Activated CD8-positive, alpha-beta memory T cell treated with anti-CD3 and anti-CD28 coated beads, Interleukin-2, amount 10 ng/mL, durations not matched to agents 7 days and 5 days (primary cell): ENCODE results near the gene UBR3. TPM values are rescaled to one million over a fixed set of nuclear protein-coding genes. Genes with fewer than 3 reads are reported as not detected.
"Not testable (repeated sequence)": the region's sequence is repeated elsewhere in the genome, so short reads cannot be mapped to it uniquely, and the experiment has no call there.

Experiments used
- ATAC-seq: fragments of 150-1000 bp; cut with Tn5 transposase; one replicate; pipeline ENCODE4 v1.10.0; 2021; ENCODE audit warnings: moderate library complexity
- CTCF ChIA-PET: fragments of 350-600 bp; sonication (Branson Sonifier 250); formaldehyde crosslinking; loops from one replicate; lab custom pipeline; 2021; ENCODE audit warnings: antibody characterized with exemption; lab: Charles Lee
- DNase-seq: peaks from one replicate; pipeline ENCODE4 v3.0.0-alpha.2; 2020
- H3K27ac Mint-ChIP-seq: one replicate; pipeline ENCODE4 v1.8.0; 2021; ENCODE audit warnings: mild to moderate bottlenecking, mixed read lengths
- H3K27me3 Mint-ChIP-seq: one replicate; pipeline ENCODE4 v1.8.0; 2021; ENCODE audit warnings: mixed read lengths
- H3K36me3 Mint-ChIP-seq: one replicate; pipeline ENCODE4 v1.8.0; 2021; ENCODE audit warnings: mild to moderate bottlenecking, mixed read lengths
- H3K4me1 Mint-ChIP-seq: one replicate; pipeline ENCODE4 v1.8.0; 2021; ENCODE audit warnings: mixed read lengths
- H3K4me3 Mint-ChIP-seq: one replicate; pipeline ENCODE4 v1.8.0; 2021; ENCODE audit warnings: mild to moderate bottlenecking, moderate library complexity, mixed read lengths
- H3K9me3 Mint-ChIP-seq: one replicate; pipeline ENCODE4 v1.8.0; 2022; ENCODE audit warnings: low read depth, mixed read lengths
- total RNA-seq, 2 experiments: library from RNA; stranded (reverse); gene quantifications; one replicate each; pipeline ENCODE4 v1.2.3, GENCODE V29; 2021

UBR3 gene
- total RNA-seq, 2 experiments from 2014 or later: 21.3 to 23.2 TPM

GRCh38 chr2:169808221-169808620 lies 19.0 kb upstream of the UBR3 start:
- Mint-ChIP-seq H3K27ac (no peak overlapping the region), H3K4me3 (no peak overlapping the region), H3K9me3 (no peaks in the 10 kb centered on the region), H3K4me1 (peaks cover 12% of the 10 kb centered on the region), H3K36me3 (peaks cover 50% of the 10 kb centered on the region), H3K27me3 (no peaks in the 10 kb centered on the region)
- ATAC-seq: no peak
- DNase-seq: no peak
- CTCF ChIA-PET: interaction anchor here (0.8 to 1.5 kb wide), 4 partner anchors 10 to 16 kb away, joined by 3 to 4 read pairs (median 3); partner anchors contain the start of genes METTL5 and SSB

- ATAC-seq (peak; percentile 39), DNase-seq (no peak)
- Mint-ChIP-seq H3K27me3 (no peaks in the 10 kb centered on the region), H3K36me3 (peaks cover 61% of the 10 kb centered on the region), H3K9me3 (no peaks in the 10 kb centered on the region), H3K4me3 (no peak overlapping the region), H3K4me1 (peaks cover 19% of the 10 kb centered on the region), H3K27ac (no peak overlapping the region)
- CTCF ChIA-PET: interaction anchor here (1.2 to 1.3 kb wide), 3 partner anchors 8 to 13 kb away, joined by 4 to 10 read pairs (median 7); partner anchors contain the start of genes METTL5 and UBR3
Measured at GRCh38 chr2:169815849-169816248, 11.4 kb upstream of the UBR3 start.

- ATAC-seq, DNase-seq, H3K9me3 Mint-ChIP-seq, CTCF ChIA-PET, H3K4me3 Mint-ChIP-seq, H3K27me3 Mint-ChIP-seq, H3K27ac Mint-ChIP-seq: not testable (repeated sequence)
- H3K4me1 Mint-ChIP-seq: peaks cover 29% of the 10 kb centered on the region
- H3K36me3 Mint-ChIP-seq: peaks cover 61% of the 10 kb centered on the region
Measured at GRCh38 chr2:169816961-169817360, 10.3 kb upstream of the UBR3 start.

- Mint-ChIP-seq H3K36me3 (peaks cover 63% of the 10 kb centered on the region), H3K4me1 (peaks cover 32% of the 10 kb centered on the region)
- H3K9me3 Mint-ChIP-seq, H3K4me3 Mint-ChIP-seq, DNase-seq, CTCF ChIA-PET, H3K27me3 Mint-ChIP-seq, ATAC-seq, H3K27ac Mint-ChIP-seq: not testable (repeated sequence)
Measured at GRCh38 chr2:169817369-169817768, 9.9 kb upstream of the UBR3 start.

GRCh38 chr2:169818241-169818640 lies 9.0 kb upstream of the UBR3 start:
- Mint-ChIP-seq H3K9me3 (no peaks in the 10 kb centered on the region), H3K36me3 (peaks cover 64% of the 10 kb centered on the region), H3K27me3 (no peaks in the 10 kb centered on the region), H3K4me1 (peaks cover 40% of the 10 kb centered on the region), H3K27ac (no peak overlapping the region), H3K4me3 (no peak overlapping the region)
- CTCF ChIA-PET: interaction anchor here (1.2 to 1.3 kb wide), 2 partner anchors 9 to 10 kb away, joined by 3 read pairs; partner anchors contain the start of gene UBR3
- DNase-seq (no peak), ATAC-seq (no peak)

- Mint-ChIP-seq H3K27ac (peak overlapping the region; percentile 55), H3K36me3 (peaks cover 61% of the 10 kb centered on the region), H3K9me3 (no peaks in the 10 kb centered on the region), H3K4me3 (no peak overlapping the region), H3K27me3 (no peaks in the 10 kb centered on the region), H3K4me1 (peaks cover 48% of the 10 kb centered on the region)
- CTCF ChIA-PET: interaction anchor here (1.2 to 1.3 kb wide), 2 partner anchors 8 to 10 kb away, joined by 3 read pairs; partner anchors contain the start of gene UBR3
- DNase-seq (no peak), ATAC-seq (no peak)
Measured at GRCh38 chr2:169819106-169819505, 8.1 kb upstream of the UBR3 start.

GRCh38 chr2:169820101-169820500 lies 7.2 kb upstream of the UBR3 start:
- CTCF ChIA-PET, H3K9me3 Mint-ChIP-seq, H3K4me3 Mint-ChIP-seq, ATAC-seq, H3K27me3 Mint-ChIP-seq, DNase-seq: not testable (repeated sequence)
- Mint-ChIP-seq H3K27ac (peak overlapping the region; percentile 50), H3K36me3 (peaks cover 57% of the 10 kb centered on the region), H3K4me1 (peaks cover 52% of the 10 kb centered on the region)

- CTCF ChIA-PET: interaction anchor here (1.5 to 1.8 kb wide), 2 partner anchors 10 to 13 kb away, joined by 4 read pairs; no protein-coding TSS in a partner anchor
- Mint-ChIP-seq H3K4me1 (peaks cover 57% of the 10 kb centered on the region), H3K4me3 (no peak overlapping the region), H3K27me3 (no peaks in the 10 kb centered on the region), H3K36me3 (peaks cover 40% of the 10 kb centered on the region), H3K27ac (no peak overlapping the region), H3K9me3 (no peaks in the 10 kb centered on the region)
- DNase-seq (no peak), ATAC-seq (no peak)
Measured at GRCh38 chr2:169822036-169822435, 5.2 kb upstream of the UBR3 start.

- DNase-seq (no peak), ATAC-seq (no peak)
- Mint-ChIP-seq H3K4me1 (peaks cover 56% of the 10 kb centered on the region), H3K4me3 (peak overlapping the region; percentile 64), H3K27ac (peak overlapping the region; percentile 33), H3K36me3 (peaks cover 32% of the 10 kb centered on the region), H3K9me3 (no peaks in the 10 kb centered on the region), H3K27me3 (no peaks in the 10 kb centered on the region)
- CTCF ChIA-PET: interaction anchor here (0.6 to 1.8 kb wide), 3 partner anchors 11 to 21 kb away, joined by 3 to 4 read pairs (median 4); no protein-coding TSS in a partner anchor
Measured at GRCh38 chr2:169822785-169823392, 4.4 kb upstream of the UBR3 start.

GRCh38 chr2:169823996-169824372 lies 3.3 kb upstream of the UBR3 start:
- peaks cover 65% of the 10 kb centered on the region for H3K4me1 Mint-ChIP-seq
- CTCF ChIA-PET: interaction anchor here (0.7 to 2.2 kb wide), 17 partner anchors 9 to 353 kb away, joined by 3 to 16 read pairs (median 6); partner anchors contain the start of gene SSB
- DNase-seq: no peak
- no peaks in the 10 kb centered on the region for H3K27me3 Mint-ChIP-seq
- peaks cover 27% of the 10 kb centered on the region for H3K36me3 Mint-ChIP-seq
- ATAC-seq: peak; percentile 1
- peak overlapping the region; percentile 73 for H3K27ac Mint-ChIP-seq
- H3K4me3 Mint-ChIP-seq: peak overlapping the region; percentile 78
- no peaks in the 10 kb centered on the region for H3K9me3 Mint-ChIP-seq

- peak within 1 kb of the TSS; percentile 78 for H3K4me3 Mint-ChIP-seq
- no peaks in the 10 kb centered on the region for H3K9me3 Mint-ChIP-seq
- H3K4me1 Mint-ChIP-seq: peaks cover 64% of the 10 kb centered on the region
- no peaks in the 10 kb centered on the region for H3K27me3 Mint-ChIP-seq
- CTCF ChIA-PET: interaction anchor here (0.7 to 2.2 kb wide), 20 partner anchors 9 to 353 kb away, joined by 3 to 16 read pairs (median 6); partner anchors contain the start of genes BBS5 and SSB
- peak; percentile 74 for ATAC-seq
- peaks cover 24% of the 10 kb centered on the region for H3K36me3 Mint-ChIP-seq
- peak within 1 kb of the TSS; percentile 84 for H3K27ac Mint-ChIP-seq
- peak; percentile 82 for DNase-seq
Measured at GRCh38 chr2:169824373-169825333, 2.6 kb upstream of the UBR3 start, which contains the start of gene METTL5. TSS of gene METTL5 (minus strand) at chr2:169824905. CDS start at chr2:169824597, 308 bp downstream.

GRCh38 chr2:169828141-169828811 lies 1.0 kb downstream of the UBR3 start:
- Mint-ChIP-seq H3K36me3 (peaks cover 11% of the 10 kb centered on the region), H3K27me3 (no peaks in the 10 kb centered on the region), H3K4me1 (peaks cover 44% of the 10 kb centered on the region), H3K9me3 (no peaks in the 10 kb centered on the region), H3K27ac (peak overlapping the region; percentile 82), H3K4me3 (peak overlapping the region; percentile 89)
- peak; percentile 13 for ATAC-seq
- CTCF ChIA-PET: interaction anchor here (0.9 to 2.5 kb wide), 6 partner anchors 10 to 103 kb away, joined by 3 to 7 read pairs (median 4); no protein-coding TSS in a partner anchor
- peak; percentile 66 for DNase-seq
